Stimulated activated naive CD8-positive, alpha-beta T cell treated with anti-CD3 and anti-CD28 coated beads, Interleukin-15, Interleukin-2, amounts not matched to agents 100 U/mL and 50 U/mL, for 24 hours (primary cell): ENCODE results near the gene HOXB2.
"Not testable (repeated sequence)": the region's sequence is repeated elsewhere in the genome, so short reads cannot be mapped to it uniquely, and the experiment has no call there.

ENCODE experiments used
- ATAC-seq: fragments of 150-1000 bp; cut with Tn5 transposase; one replicate; pipeline ENCODE4 v1.10.0; 2021
- DNase-seq: peaks from one replicate; pipeline ENCODE4 v3.0.0; 2021

HOXB2 gene

GRCh38 chr17:48514477-48514876, 30.4 kb downstream of the HOXB2 start:
- DNase-seq, result no peak

GRCh38 chr17:48513666-48514455, 31.0 kb downstream of the HOXB2 start:
- DNase-seq, result no peak
- no peak for ATAC-seq

More at GRCh38 chr17:48514477-48514876, 30.4 kb downstream of the HOXB2 start:
- ATAC-seq, result no peak

GRCh38 chr17:48513097-48513496, 31.8 kb downstream of the HOXB2 start:
- DNase-seq (peak; percentile 21), ATAC-seq (peak; percentile 78)

- DNase-seq, result no peak
- ATAC-seq, result peak; percentile 56
Measured at GRCh38 chr17:48510761-48511604, 33.9 kb downstream of the HOXB2 start.

GRCh38 chr17:48510381-48510760, 34.5 kb downstream of the HOXB2 start:
- DNase-seq, result no peak

GRCh38 chr17:48509708-48510107, 35.2 kb downstream of the HOXB2 start:
- not testable (repeated sequence) for ATAC-seq, DNase-seq

More at GRCh38 chr17:48510381-48510760, 34.5 kb downstream of the HOXB2 start:
- ATAC-seq, result no peak

- DNase-seq (no peak), ATAC-seq (no peak)
Measured at GRCh38 chr17:48506246-48506645, 38.7 kb downstream of the HOXB2 start.

- peak; percentile 96 for ATAC-seq
- DNase-seq, result peak; percentile 34
Measured at GRCh38 chr17:48505788-48506187, 39.1 kb downstream of the HOXB2 start.

- DNase-seq (no peak), ATAC-seq (no peak)
Measured at GRCh38 chr17:48504953-48505352, 40.0 kb downstream of the HOXB2 start.

- ATAC-seq, result no peak
- DNase-seq, result no peak
Measured at GRCh38 chr17:48503747-48504146, 41.2 kb downstream of the HOXB2 start.

- ATAC-seq, result no peak
Measured at GRCh38 chr17:48502901-48503300, 42.0 kb downstream of the HOXB2 start.

GRCh38 chr17:48502312-48502711, 42.6 kb downstream of the HOXB2 start:
- ATAC-seq (no peak), DNase-seq (no peak)

More at GRCh38 chr17:48502901-48503300, 42.0 kb downstream of the HOXB2 start:
- no peak for DNase-seq

- ATAC-seq (no peak), DNase-seq (no peak)
Measured at GRCh38 chr17:48500435-48501426, 44.2 kb downstream of the HOXB2 start.

- DNase-seq (no peak), ATAC-seq (no peak)
Measured at GRCh38 chr17:48499735-48500434, 45.0 kb downstream of the HOXB2 start.

- ATAC-seq (no peak), DNase-seq (no peak)
Measured at GRCh38 chr17:48499248-48499647, 45.7 kb downstream of the HOXB2 start.

- ATAC-seq (no peak), DNase-seq (no peak)
Measured at GRCh38 chr17:48498164-48498850, 46.6 kb downstream of the HOXB2 start.

- no peak for ATAC-seq
Measured at GRCh38 chr17:48497103-48497502, 47.8 kb downstream of the HOXB2 start.

GRCh38 chr17:48494335-48494734, 50.6 kb downstream of the HOXB2 start:
- ATAC-seq (no peak), DNase-seq (no peak)

More at GRCh38 chr17:48497103-48497502, 47.8 kb downstream of the HOXB2 start:
- no peak for DNase-seq
